ENCODE measurements around the gene KIF9. TPM values are rescaled to one million over a fixed set of nuclear protein-coding genes. Genes with fewer than 3 reads are reported as not detected.
"Not testable (repeated sequence)": the region's sequence is repeated elsewhere in the genome, so short reads cannot be mapped to it uniquely, and the experiment has no call there.

Gene KIF9
- total and polyA plus RNA-seq, 2 of the 8 experiments (the other 6 are each of a cell fraction or from before 2014, with no cell fraction given) = 5.0 to 8.0 TPM

DNA sequence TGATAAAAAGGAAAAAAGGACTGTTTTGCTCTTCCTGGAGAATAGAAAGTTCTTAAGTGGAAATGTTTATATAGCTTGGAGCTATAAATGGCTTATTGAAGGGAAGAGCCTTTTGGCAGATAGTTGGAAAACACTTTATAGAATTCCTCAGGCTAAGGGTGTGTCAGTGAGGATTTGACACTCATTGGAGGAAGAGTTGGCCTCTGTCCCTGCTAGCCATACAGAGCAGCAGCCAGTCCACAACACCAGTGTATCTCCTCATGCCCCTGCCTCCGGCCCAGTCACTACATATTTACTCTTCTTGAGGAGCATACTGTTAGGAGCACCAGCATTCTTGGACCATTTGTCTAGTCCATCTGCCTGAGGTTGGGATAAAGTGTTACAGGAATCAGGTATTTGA, 36.3 kb upstream of the KIF9 start (continued):
- TF ChIP-seq E2F6 (IDR thresholded peaks at IDR 0.05) (no peak), BRCA1 (IDR thresholded peaks at IDR 0.05; ENCODE audit: low read depth, low read length) (no peak), HDAC6 (IDR thresholded peaks at IDR 0.05; ENCODE audit: low read depth, low read length) (no peak), SIRT6 (IDR thresholded peaks at IDR 0.05; ENCODE audit: low read length) (no peak), GABPA (IDR thresholded peaks at IDR 0.05; ENCODE audit: borderline replicate concordance, insufficient read depth, low read length) (no peak), MAFK (IDR thresholded peaks at IDR 0.05; ENCODE audit: low read depth, low read length) (no peak), SRF (IDR thresholded peaks at IDR 0.05; ENCODE audit: low read depth, low read length) (no peak), SUZ12 (IDR thresholded peaks at IDR 0.05; ENCODE audit: low read length) (no peak)
- TF ChIP-seq, protein P1, sequence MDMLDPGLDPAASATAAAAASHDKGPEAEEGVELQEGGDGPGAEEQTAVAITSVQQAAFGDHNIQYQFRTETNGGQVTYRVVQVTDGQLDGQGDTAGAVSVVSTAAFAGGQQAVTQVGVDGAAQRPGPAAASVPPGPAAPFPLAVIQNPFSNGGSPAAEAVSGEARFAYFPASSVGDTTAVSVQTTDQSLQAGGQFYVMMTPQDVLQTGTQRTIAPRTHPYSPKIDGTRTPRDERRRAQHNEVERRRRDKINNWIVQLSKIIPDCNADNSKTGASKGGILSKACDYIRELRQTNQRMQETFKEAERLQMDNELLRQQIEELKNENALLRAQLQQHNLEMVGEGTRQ (IDR thresholded peaks at IDR 0.05; ENCODE audit: low read length) = no peak

DNA sequence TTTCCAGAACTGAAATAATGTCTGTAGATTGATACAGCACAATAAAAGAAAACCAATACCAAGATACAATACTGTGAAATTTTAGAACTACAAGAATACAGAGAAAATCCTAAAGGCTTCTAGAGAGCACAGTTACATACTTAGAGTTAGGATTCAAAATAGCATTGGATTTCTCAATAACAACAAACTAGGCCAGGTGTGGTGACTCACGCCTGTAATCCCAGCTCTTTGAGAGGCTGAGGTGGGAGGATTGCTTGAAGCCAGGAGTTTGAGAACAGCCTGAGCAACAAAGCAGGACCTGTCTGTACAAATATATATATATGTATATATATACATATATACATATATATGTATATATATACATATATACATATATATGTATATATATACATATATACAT, 33.6 kb upstream of the KIF9 start:
- not testable (repeated sequence) for H3K27me3 ChIP-seq (replicated peaks in 1 of 4; ENCODE audit: control insufficient read depth in 3 of 4, extremely low read depth in 1 of 4, insufficient read depth in 3 of 4, low read length in 3 of 4); H2BK20ac ChIP-seq (ENCODE audit: low read length); H3K4me3 ChIP-seq (ENCODE audit: extremely low read depth in 1 of 4, insufficient read depth in 2 of 4, low read depth in 3 of 4, low read length in 4 of 4); DNase-seq (ENCODE audit: low read depth in 1 of 2, low spot score in 2 of 2); FAIRE-seq; H3K4ac ChIP-seq (replicated peaks; ENCODE audit: insufficient read length, low read depth, low read length); H3K79me2 ChIP-seq (ENCODE audit: control insufficient read depth in 1 of 2, insufficient read depth in 2 of 2, low read length in 2 of 2); H3K79me1 ChIP-seq (ENCODE audit: low read depth, low read length); H4K5ac ChIP-seq (ENCODE audit: insufficient read length, low read depth, low read length); H3K4me1 ChIP-seq (replicated peaks in 1 of 4; ENCODE audit: control insufficient read depth in 3 of 4, insufficient read depth in 4 of 4, low read length in 3 of 4); H3K9ac ChIP-seq (replicated peaks in 1 of 4; ENCODE audit: extremely low read depth in 1 of 4, low read depth in 3 of 4, low read length in 3 of 4); H4K20me1 ChIP-seq (replicated peaks in 1 of 2; ENCODE audit: control insufficient read depth in 1 of 2, insufficient read depth in 2 of 2, low read length in 2 of 2); H3K27ac ChIP-seq (ENCODE audit: low read depth, low read length); H2BK12ac ChIP-seq (ENCODE audit: low read depth, low read length); H2AK5ac ChIP-seq (ENCODE audit: low read depth, low read length); H4K8ac ChIP-seq (ENCODE audit: extremely low read depth, insufficient read depth, low read length); H3K23me2 ChIP-seq (ENCODE audit: low read depth, low read length); H2BK5ac ChIP-seq (ENCODE audit: low read depth, low read length); H3K14ac ChIP-seq (ENCODE audit: insufficient read length); H2AFZ ChIP-seq (ENCODE audit: low read length); H3K18ac ChIP-seq (ENCODE audit: extremely low read depth, low read length); H2BK120ac ChIP-seq (replicated peaks; ENCODE audit: low read depth, low read length); H4K91ac ChIP-seq (replicated peaks; ENCODE audit: insufficient read length, low read length); H3K56ac ChIP-seq (replicated peaks; ENCODE audit: insufficient read length, low read depth, low read length); H3K4me2 ChIP-seq (ENCODE audit: insufficient read depth in 1 of 2, low read depth in 2 of 2, low read length in 2 of 2); H3K23ac ChIP-seq (ENCODE audit: insufficient read length); H2BK15ac ChIP-seq (ENCODE audit: low read length); H3K9me3 ChIP-seq (ENCODE audit: insufficient read depth in 2 of 2, low read depth in 1 of 2, low read length in 1 of 2)
- peaks cover 5 to 16% (median 12%) of the 10 kb centered on the region in 4 experiments; a peak in 6 of 8 replicates for H3K36me3 ChIP-seq (ENCODE audit: control insufficient read depth in 2 of 4, insufficient read depth in 4 of 4, low read length in 3 of 4)
- ChIA-PET POLR2A (ENCODE audit: partially characterized antibody) (interaction anchor here (0.5 kb wide), 1 partner anchor 48 kb away, joined by 3 read pairs; no protein-coding TSS in a partner anchor), CTCF (ENCODE audit: partially characterized antibody) (interaction anchor here (1.7 kb wide), 1 partner anchor 35 kb away, joined by 4 read pairs; no protein-coding TSS in a partner anchor)
- WGBS, 2 experiments (ENCODE audit: extremely low coverage in 1 of 2, insufficient coverage in 1 of 2, insufficient read length in 1 of 2, insufficient replicate concordance in 2 of 2, low coverage in 1 of 2, low lambda C conversion rate in 2 of 2, missing lambda C conversion rate in 1 of 2) = 96% methylated on average over 1 of the region's 1 CpG; no CpG with 5 or more reads in 1 of the 2 experiments
